GM12878 (cell line): ENCODE data around the gene CENPC.

Source experiments
- CTCF ChIP-seq, 3 experiments: IDR thresholded peaks in 2 of 3; conservative IDR thresholded peaks in 1 of 3; 2 replicates each; pipeline ENCODE4 v1.5.1; 2011; ENCODE audit warnings: low read depth in 3 of 3, low read length in 3 of 3, mild to moderate bottlenecking in 3 of 3, control low read depth in 2 of 3, moderate library complexity in 2 of 3, inconsistent platforms in 1 of 3, mixed read lengths in 1 of 3; ENCODE audit not compliant: control insufficient read depth in 2 of 3, insufficient read depth in 1 of 3; ENCODE audit errors: extremely low read depth in 1 of 3
- FOXM1 ChIP-seq: IDR thresholded peaks from 2 replicates; pipeline ENCODE4 v1.6.1; 2012; ENCODE audit warnings: low read depth, mild to moderate bottlenecking, inconsistent platforms, low read length, moderate library complexity
- HDAC2 ChIP-seq: fragments of 200-600 bp; sonication (generic); IDR thresholded peaks from 2 replicates; pipeline ENCODE4 v1.6.1; 2017
- KDM1A ChIP-seq: fragments of 200-600 bp; sonication (generic); IDR thresholded peaks from 2 replicates; pipeline ENCODE4 v1.6.1; 2016; ENCODE audit warnings: borderline replicate concordance
- MAX ChIP-seq: IDR thresholded peaks from 2 replicates; pipeline ENCODE4 v1.6.1; 2012; ENCODE audit warnings: low read depth, low read length, improper control_type of control experiment
- MYC ChIP-seq: IDR thresholded peaks from 2 replicates; pipeline ENCODE4 v1.6.1; 2011; ENCODE audit warnings: mild to moderate bottlenecking, low read length, moderate library complexity, inconsistent platforms; ENCODE audit not compliant: insufficient read depth, insufficient replicate concordance, insufficient read length, severe bottlenecking
- PAX5 ChIP-seq: IDR thresholded peaks from 2 replicates; pipeline ENCODE4 v1.6.1; 2011; ENCODE audit warnings: low read depth, low read length, borderline replicate concordance
- POLR2AphosphoS2 ChIP-seq: IDR thresholded peaks from 2 replicates; pipeline ENCODE4 v1.6.1; 2011; ENCODE audit warnings: low read depth, mild to moderate bottlenecking, low read length, improper control_type of control experiment, moderate library complexity
- STAT3 ChIP-seq: IDR thresholded peaks from 2 replicates; pipeline ENCODE4 v1.6.1; 2011; ENCODE audit warnings: low read depth, low read length, improper control_type of control experiment
- TAF1 ChIP-seq: IDR thresholded peaks from 2 replicates; pipeline ENCODE4 v1.6.1; 2011; ENCODE audit warnings: mild to moderate bottlenecking, low read depth, low read length, borderline replicate concordance
- TF ChIP-seq, protein P1 (sequence below): IDR thresholded peaks from 2 replicates; pipeline ENCODE4 v1.6.1; 2011; ENCODE audit warnings: mild to moderate bottlenecking, low read depth, low read length, moderate library complexity; ENCODE audit not compliant: insufficient replicate concordance

GRCh38 chr4:67555447-67555846, 10.1 kb upstream of the CENPC start:
- no peak for TF ChIP-seq PAX5
- no peak for TF ChIP-seq KDM1A
- no peak for TF ChIP-seq TAF1
- TF ChIP-seq MYC = no peak
- no peak for TF ChIP-seq POLR2AphosphoS2
- TF ChIP-seq, protein P1, sequence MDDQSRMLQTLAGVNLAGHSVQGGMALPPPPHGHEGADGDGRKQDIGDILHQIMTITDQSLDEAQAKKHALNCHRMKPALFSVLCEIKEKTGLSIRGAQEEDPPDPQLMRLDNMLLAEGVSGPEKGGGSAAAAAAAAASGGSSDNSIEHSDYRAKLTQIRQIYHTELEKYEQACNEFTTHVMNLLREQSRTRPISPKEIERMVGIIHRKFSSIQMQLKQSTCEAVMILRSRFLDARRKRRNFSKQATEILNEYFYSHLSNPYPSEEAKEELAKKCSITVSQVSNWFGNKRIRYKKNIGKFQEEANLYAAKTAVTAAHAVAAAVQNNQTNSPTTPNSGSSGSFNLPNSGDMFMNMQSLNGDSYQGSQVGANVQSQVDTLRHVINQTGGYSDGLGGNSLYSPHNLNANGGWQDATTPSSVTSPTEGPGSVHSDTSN = no peak
- TF ChIP-seq HDAC2 = no peak
- no peak for TF ChIP-seq CTCF (IDR thresholded peaks at IDR 0.05 in 2 of 3, conservative IDR thresholded peaks at IDR 0.05 in 1 of 3; ENCODE audit: control insufficient read depth in 2 of 3, extremely low read depth in 1 of 3, insufficient read depth in 1 of 3, low read depth in 3 of 3, low read length in 3 of 3)
- no peak for TF ChIP-seq FOXM1
- no peak for TF ChIP-seq STAT3
- TF ChIP-seq MAX = no peak
